ENCODE results near the gene GABARAPL1. TPM values are rescaled to one million over a fixed set of nuclear protein-coding genes. Genes with fewer than 3 reads are reported as not detected.

GABARAPL1 gene
- total RNA-seq, 2 donors from 2014 or later = 135 to 191 TPM

- H3K36me3 ChIP-seq (ENCODE audit: control insufficient read depth, insufficient read depth, low read length) = no peaks in the 10 kb centered on the region
- H3K27me3 ChIP-seq (ENCODE audit: control insufficient read depth, insufficient read depth, low read length, poor library complexity, severe bottlenecking) = no peaks in the 10 kb centered on the region
- no peak overlapping the region for H3K4me3 Mint-ChIP-seq
- no peak overlapping the region for H3K27ac ChIP-seq (ENCODE audit: low read depth, low read length)
- no peaks in the 10 kb centered on the region for H3K4me1 ChIP-seq (ENCODE audit: control insufficient read depth, insufficient read depth, low read length)
- H3K9ac ChIP-seq (ENCODE audit: extremely low read depth, low read length, poor library complexity, severe bottlenecking) = no peak overlapping the region
- H3K9me3 ChIP-seq (ENCODE audit: control insufficient read depth, low read length) = no peaks in the 10 kb centered on the region
- H3K4me1 Mint-ChIP-seq = no peaks in the 10 kb centered on the region
- no peaks in the 10 kb centered on the region for H3K36me3 Mint-ChIP-seq (ENCODE audit: low read depth)
- 95 to 100% methylated on average over 1 to 2 of the region's 2 CpGs for WGBS, 2 experiments (ENCODE audit: insufficient coverage in 1 of 2, insufficient read length in 1 of 2)
- no peak for TF ChIP-seq CTCF (conservative IDR thresholded peaks at IDR 0.05)
- no peak overlapping the region for H3K4me3 ChIP-seq (ENCODE audit: low read length)
- DNase-seq = no peak
- H3K27ac Mint-ChIP-seq = no peak overlapping the region
- H3K27me3 Mint-ChIP-seq (ENCODE audit: insufficient read depth) = no peaks in the 10 kb centered on the region
- H3K9me3 Mint-ChIP-seq = peaks cover 10% of the 10 kb centered on the region
These were observed 59.8 kb downstream of the GABARAPL1 start for GRCh38 chr12:10272467-10272866.

Other genes starting within 250 kb of the GABARAPL1 start
- not detected for gene CLEC12A, start 241.5 kb upstream of the GABARAPL1 start, total RNA-seq
- gene CLEC1B, start 213.8 kb upstream of the GABARAPL1 start, total RNA-seq = not detected
- not detected for gene CLEC12B, start 202.2 kb upstream of the GABARAPL1 start, total RNA-seq
- not detected for gene CLEC9A, start 182.2 kb upstream of the GABARAPL1 start, total RNA-seq
- not detected for gene CLEC1A, start 113.9 kb upstream of the GABARAPL1 start, total RNA-seq
- gene CLEC7A, start 82.7 kb upstream of the GABARAPL1 start, total RNA-seq = not detected
- under 1 TPM in 1 of 2 donors, not detected in 1; 0.22 TPM for gene OLR1, start 40.7 kb upstream of the GABARAPL1 start, total RNA-seq
- gene TMEM52B, start 33.8 kb upstream of the GABARAPL1 start, total RNA-seq = not detected
- gene KLRD1, start 95.0 kb downstream of the GABARAPL1 start, total RNA-seq = 1 to 10 TPM in 1 of 2 donors, under 1 TPM in 1; 0.59 to 2.2 TPM
- under 1 TPM in 1 of 2 donors, not detected in 1; 0.24 TPM for gene KLRK1, start 177.2 kb downstream of the GABARAPL1 start, total RNA-seq
- not detected for gene KLRC4, start 196.9 kb downstream of the GABARAPL1 start, total RNA-seq
- not detected for gene KLRC3, start 207.7 kb downstream of the GABARAPL1 start, total RNA-seq
- not detected for gene KLRC2, start 223.1 kb downstream of the GABARAPL1 start, total RNA-seq
- gene KLRC1, start 240.5 kb downstream of the GABARAPL1 start, total RNA-seq = not detected